Activated CD8-positive, alpha-beta T cell treated with anti-CD3 and anti-CD28 coated beads, Interleukin-2, amount 10 ng/mL, durations not matched to agents 7 days and 5 days (primary cell): ENCODE data around the gene TRERF1. TPM values are rescaled to one million over a fixed set of nuclear protein-coding genes. Genes with fewer than 3 reads are reported as not detected.

Experiments
- ATAC-seq: fragments of 150-1000 bp; cut with Tn5 transposase; one replicate; pipeline ENCODE4 v1.10.0; 2021; ENCODE audit warnings: moderate library complexity
- CTCF ChIA-PET: fragments of 350-600 bp; sonication (Branson Sonifier 250); formaldehyde crosslinking; loops from one replicate; lab custom pipeline; 2021; ENCODE audit warnings: antibody characterized with exemption; lab: Charles Lee
- POLR2A ChIA-PET: fragments of 350-600 bp; sonication (Branson Sonifier 250); formaldehyde crosslinking; loops from one replicate; lab custom pipeline; 2021; ENCODE audit warnings: antibody characterized with exemption; lab: Charles Lee
- DNase-seq: peaks from one replicate; pipeline ENCODE4 v3.0.0-alpha.2; 2020
- H3K27ac Mint-ChIP-seq: one replicate; pipeline ENCODE4 v1.8.0; 2021; ENCODE audit warnings: mild to moderate bottlenecking, mixed read lengths
- H3K27me3 Mint-ChIP-seq: one replicate; pipeline ENCODE4 v1.8.0; 2021; ENCODE audit warnings: low read depth, mixed read lengths
- H3K36me3 Mint-ChIP-seq: one replicate; pipeline ENCODE4 v1.8.0; 2021; ENCODE audit warnings: low read depth, mixed read lengths
- H3K4me1 Mint-ChIP-seq: one replicate; pipeline ENCODE4 v1.8.0; 2021; ENCODE audit warnings: low read depth, mixed read lengths
- H3K4me3 Mint-ChIP-seq: one replicate; pipeline ENCODE4 v1.8.0; 2021; ENCODE audit warnings: mild to moderate bottlenecking, mixed read lengths
- H3K9me3 Mint-ChIP-seq: one replicate; pipeline ENCODE4 v1.8.0; 2022; ENCODE audit warnings: mixed read lengths; ENCODE audit not compliant: insufficient read depth
- total RNA-seq, 2 experiments: library from RNA; stranded (reverse); gene quantifications; one replicate each; pipeline ENCODE4 v1.2.3, GENCODE V29; 2021

TRERF1 gene
- total RNA-seq, 2 experiments from 2014 or later = 11.3 to 11.8 TPM

GRCh38 chr6:42300701-42301100 is 151.0 kb downstream of the TRERF1 start:
- no peaks in the 10 kb centered on the region for H3K9me3 Mint-ChIP-seq
- ChIA-PET POLR2A (no interaction called here), CTCF (interaction anchor here (0.6 to 3.0 kb wide), 3 partner anchors 9 to 246 kb away, joined by 3 to 15 read pairs (median 4); no protein-coding TSS in a partner anchor)
- no peak for DNase-seq
- H3K36me3 Mint-ChIP-seq = peaks cover 20% of the 10 kb centered on the region
- no peak for ATAC-seq
- no peak overlapping the region for H3K27ac Mint-ChIP-seq
- no peak overlapping the region for H3K4me3 Mint-ChIP-seq
- H3K27me3 Mint-ChIP-seq = no peaks in the 10 kb centered on the region
- H3K4me1 Mint-ChIP-seq = peaks cover 17% of the 10 kb centered on the region

GRCh38 chr6:42300185-42300584 is 151.5 kb downstream of the TRERF1 start:
- Mint-ChIP-seq H3K27ac (no peak overlapping the region), H3K9me3 (no peaks in the 10 kb centered on the region), H3K4me3 (no peak overlapping the region), H3K36me3 (peaks cover 20% of the 10 kb centered on the region), H3K4me1 (peaks cover 22% of the 10 kb centered on the region), H3K27me3 (no peaks in the 10 kb centered on the region)
- CTCF ChIA-PET = interaction anchor here (0.6 to 3.0 kb wide), 3 partner anchors 10 to 247 kb away, joined by 3 to 15 read pairs (median 4); no protein-coding TSS in a partner anchor
- no peak for ATAC-seq
- POLR2A ChIA-PET = no interaction called here
- DNase-seq = no peak

DNA sequence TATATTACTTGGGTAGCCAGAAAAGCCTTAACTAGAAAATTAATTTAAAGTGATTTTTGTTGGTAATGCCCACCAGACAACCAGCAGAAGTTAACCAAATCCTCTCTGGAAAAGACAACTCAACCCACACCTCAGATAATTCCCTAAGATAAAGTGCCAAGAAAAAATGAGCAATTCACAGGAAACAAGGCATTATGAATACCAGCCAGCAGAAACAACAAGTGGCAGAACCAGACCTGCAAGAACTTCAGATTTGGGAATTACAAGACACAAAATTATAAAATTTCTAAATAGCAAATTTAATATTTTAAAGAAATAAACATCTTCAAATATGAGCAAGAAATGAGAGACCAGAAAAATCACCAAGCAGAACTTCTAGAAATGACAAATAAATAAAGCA is 154.1 kb downstream of the TRERF1 start:
- POLR2A ChIA-PET = no interaction called here
- Mint-ChIP-seq H3K36me3 (peaks cover 33% of the 10 kb centered on the region), H3K4me1 (peaks cover 45% of the 10 kb centered on the region), H3K9me3 (no peaks in the 10 kb centered on the region), H3K27ac (no peak overlapping the region), H3K27me3 (no peaks in the 10 kb centered on the region), H3K4me3 (no peak overlapping the region)
- CTCF ChIA-PET = interaction anchor here (1.0 kb wide), 1 partner anchor 21 kb away, joined by 3 read pairs; no protein-coding TSS in a partner anchor
- DNase-seq (no peak), ATAC-seq (no peak)

DNA sequence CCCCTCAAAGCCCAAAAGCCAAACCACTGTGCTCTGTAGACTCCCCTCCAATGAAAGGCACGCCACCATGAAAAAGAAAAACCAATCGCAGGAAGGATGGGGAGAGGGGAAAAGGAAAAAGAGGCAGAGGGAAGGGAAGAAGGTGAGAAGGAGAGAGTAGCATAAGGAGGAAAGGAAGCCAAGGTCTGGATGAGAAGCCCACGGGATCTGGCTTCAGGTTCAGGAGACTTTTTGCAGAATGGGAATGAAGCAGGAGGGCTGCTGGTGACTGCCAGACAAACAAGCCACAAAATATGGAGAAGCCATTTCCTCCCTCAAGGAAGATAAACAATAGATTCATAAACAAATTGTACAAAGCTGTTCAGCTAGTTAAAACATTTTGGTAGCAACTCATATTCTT is 155.1 kb downstream of the TRERF1 start:
- Mint-ChIP-seq H3K4me3 (no peak overlapping the region), H3K36me3 (peaks cover 33% of the 10 kb centered on the region), H3K4me1 (peaks cover 55% of the 10 kb centered on the region), H3K27ac (no peak overlapping the region), H3K9me3 (no peaks in the 10 kb centered on the region), H3K27me3 (no peaks in the 10 kb centered on the region)
- POLR2A ChIA-PET = interaction anchor here (1.1 kb wide), 1 partner anchor 15 kb away, joined by 3 read pairs; no protein-coding TSS in a partner anchor
- ATAC-seq (no peak), DNase-seq (no peak)
- CTCF ChIA-PET = interaction anchor here (0.8 to 1.0 kb wide), 3 partner anchors 12 to 250 kb away, joined by 3 to 4 read pairs (median 3); no protein-coding TSS in a partner anchor

DNA sequence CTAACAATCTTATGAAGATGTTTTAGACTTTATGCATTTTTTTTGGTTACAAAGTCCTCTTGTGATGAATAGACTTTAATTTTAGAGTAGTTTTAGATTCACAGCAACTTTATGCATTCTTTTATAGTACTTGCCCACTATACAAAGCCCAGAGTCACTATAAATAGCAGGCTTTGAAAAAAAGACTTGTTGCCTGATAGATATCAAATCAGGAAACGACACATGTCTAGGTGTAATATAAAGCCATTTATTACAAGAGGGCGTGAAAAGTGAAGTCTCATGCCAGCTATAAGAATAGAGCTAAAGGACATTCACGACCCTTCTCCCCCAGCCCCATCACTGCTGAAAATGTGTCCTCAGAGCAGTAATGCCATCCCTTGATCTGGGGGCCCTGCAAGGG is 156.0 kb downstream of the TRERF1 start:
- peak overlapping the region; percentile 34 for H3K27ac Mint-ChIP-seq
- H3K27me3 Mint-ChIP-seq = no peaks in the 10 kb centered on the region
- ATAC-seq (no peak), DNase-seq (no peak)
- ChIA-PET CTCF (interaction anchor here (1.2 to 1.9 kb wide), 2 partner anchors 14 to 252 kb away, joined by 3 to 7 read pairs; no protein-coding TSS in a partner anchor), POLR2A (no interaction called here)
- H3K4me3 Mint-ChIP-seq = no peak overlapping the region
- H3K36me3 Mint-ChIP-seq = peaks cover 33% of the 10 kb centered on the region
- peaks cover 56% of the 10 kb centered on the region for H3K4me1 Mint-ChIP-seq
- no peaks in the 10 kb centered on the region for H3K9me3 Mint-ChIP-seq

GRCh38 chr6:42295181-42295580 is 156.5 kb downstream of the TRERF1 start:
- ATAC-seq (no peak), DNase-seq (no peak)
- H3K9me3 Mint-ChIP-seq = no peaks in the 10 kb centered on the region
- peaks cover 33% of the 10 kb centered on the region for H3K36me3 Mint-ChIP-seq
- POLR2A ChIA-PET = no interaction called here
- H3K27ac Mint-ChIP-seq = peak overlapping the region; percentile 34
- CTCF ChIA-PET = interaction anchor here (0.6 to 1.9 kb wide), 3 partner anchors 15 to 252 kb away, joined by 3 to 7 read pairs (median 3); no protein-coding TSS in a partner anchor
- peaks cover 56% of the 10 kb centered on the region for H3K4me1 Mint-ChIP-seq
- no peak overlapping the region for H3K4me3 Mint-ChIP-seq
- no peaks in the 10 kb centered on the region for H3K27me3 Mint-ChIP-seq

DNA sequence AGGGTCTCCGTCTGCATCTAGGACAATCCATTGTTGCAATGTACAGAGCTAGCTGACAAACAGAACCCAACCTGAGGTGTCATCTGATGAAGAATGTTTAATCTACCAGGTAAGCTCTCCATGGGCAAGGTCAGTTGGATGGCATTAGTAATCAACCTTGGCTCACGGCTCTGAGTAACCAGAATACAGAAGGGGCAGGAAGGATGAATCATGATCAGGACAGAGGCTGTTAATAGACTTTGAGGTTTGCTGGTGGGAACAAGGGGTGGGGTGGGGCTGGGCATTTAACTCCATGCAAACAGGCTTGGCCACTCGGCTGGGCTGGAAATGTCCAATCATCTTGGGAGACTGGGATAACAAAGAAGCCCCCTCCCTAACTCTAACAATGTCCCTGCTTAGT is 157.0 kb downstream of the TRERF1 start:
- Mint-ChIP-seq H3K27me3 (no peaks in the 10 kb centered on the region), H3K36me3 (peaks cover 30% of the 10 kb centered on the region), H3K27ac (no peak overlapping the region), H3K9me3 (no peaks in the 10 kb centered on the region), H3K4me3 (no peak overlapping the region), H3K4me1 (peaks cover 56% of the 10 kb centered on the region)
- CTCF ChIA-PET = interaction anchor here (0.6 to 1.9 kb wide), 4 partner anchors 8 to 253 kb away, joined by 3 to 7 read pairs (median 3); no protein-coding TSS in a partner anchor
- POLR2A ChIA-PET = no interaction called here
- ATAC-seq (no peak), DNase-seq (no peak)

- peak overlapping the region; percentile 56 for H3K4me3 Mint-ChIP-seq
- DNase-seq (no peak), ATAC-seq (peak; percentile 35)
- peak overlapping the region; percentile 92 for H3K27ac Mint-ChIP-seq
- H3K9me3 Mint-ChIP-seq = no peaks in the 10 kb centered on the region
- H3K36me3 Mint-ChIP-seq = peaks cover 28% of the 10 kb centered on the region
- ChIA-PET CTCF (interaction anchor here (0.8 to 1.4 kb wide), 6 partner anchors 10 to 254 kb away, joined by 3 to 8 read pairs (median 3); no protein-coding TSS in a partner anchor), POLR2A (interaction anchor here (0.7 to 1.3 kb wide), 2 partner anchors 29 to 241 kb away, joined by 3 read pairs; no protein-coding TSS in a partner anchor)
- H3K4me1 Mint-ChIP-seq = peaks cover 56% of the 10 kb centered on the region
- H3K27me3 Mint-ChIP-seq = no peaks in the 10 kb centered on the region
Observed at GRCh38 chr6:42293386-42293977, 158.2 kb downstream of the TRERF1 start.

- no peaks in the 10 kb centered on the region for H3K9me3 Mint-ChIP-seq
- H3K27ac Mint-ChIP-seq = peak overlapping the region; percentile 76
- H3K27me3 Mint-ChIP-seq = no peaks in the 10 kb centered on the region
- DNase-seq (peak; percentile 29), ATAC-seq (peak; percentile 41)
- H3K4me1 Mint-ChIP-seq = peaks cover 58% of the 10 kb centered on the region
- ChIA-PET CTCF (interaction anchor here (1.0 to 1.4 kb wide), 3 partner anchors 13 to 255 kb away, joined by 3 to 8 read pairs (median 4); no protein-coding TSS in a partner anchor), POLR2A (no interaction called here)
- H3K4me3 Mint-ChIP-seq = no peak overlapping the region
- peaks cover 28% of the 10 kb centered on the region for H3K36me3 Mint-ChIP-seq
Observed at GRCh38 chr6:42292004-42292740, 159.6 kb downstream of the TRERF1 start.

DNA sequence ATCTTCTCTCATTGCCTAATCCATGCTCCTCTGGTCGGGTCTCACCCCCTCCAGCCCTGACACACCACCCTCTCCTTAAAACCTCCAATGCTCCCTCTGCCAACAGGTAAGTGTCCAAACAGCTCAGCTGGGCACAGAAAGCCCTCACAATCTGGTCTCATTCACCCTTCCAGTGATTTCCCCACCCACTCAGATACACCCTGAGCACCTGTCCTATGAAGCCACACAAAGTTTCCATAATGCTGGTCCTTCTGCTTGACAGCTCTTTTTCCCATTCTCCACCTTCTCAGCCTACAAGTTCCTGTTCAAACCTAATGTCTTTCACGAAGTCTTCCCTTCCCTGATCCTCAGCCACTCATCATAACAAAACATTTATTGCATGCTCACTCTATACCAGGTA is 164.0 kb downstream of the TRERF1 start:
- H3K4me3 Mint-ChIP-seq = no peak overlapping the region
- no peaks in the 10 kb centered on the region for H3K27me3 Mint-ChIP-seq
- POLR2A ChIA-PET = no interaction called here
- H3K4me1 Mint-ChIP-seq = peaks cover 25% of the 10 kb centered on the region
- H3K27ac Mint-ChIP-seq = no peak overlapping the region
- ATAC-seq (no peak), DNase-seq (no peak)
- H3K36me3 Mint-ChIP-seq = peaks cover 7% of the 10 kb centered on the region
- CTCF ChIA-PET = no interaction called here
- no peaks in the 10 kb centered on the region for H3K9me3 Mint-ChIP-seq

DNA sequence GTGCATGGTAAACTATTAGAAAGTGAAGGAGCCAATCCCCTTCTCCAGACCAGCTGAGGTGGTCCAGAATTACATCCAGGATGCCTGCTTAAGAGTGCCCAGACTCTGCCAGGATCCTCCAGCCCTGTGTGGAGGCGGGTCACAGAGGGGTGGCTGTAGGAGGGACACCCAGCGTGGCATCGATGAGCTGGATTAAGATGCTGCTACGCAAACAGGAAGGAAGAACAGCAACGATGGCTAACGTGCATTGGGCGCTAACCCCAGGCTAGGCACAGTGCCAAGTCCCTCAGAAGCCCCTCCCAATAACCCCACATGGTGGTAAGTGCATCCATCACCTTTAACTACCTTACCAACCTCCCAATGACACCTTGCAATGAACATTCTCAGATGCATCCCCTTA is 170.2 kb downstream of the TRERF1 start:
- Mint-ChIP-seq H3K27ac (peak overlapping the region; percentile 76), H3K36me3 (peaks cover 7% of the 10 kb centered on the region), H3K27me3 (no peaks in the 10 kb centered on the region), H3K4me3 (no peak overlapping the region), H3K4me1 (peaks cover 60% of the 10 kb centered on the region), H3K9me3 (no peaks in the 10 kb centered on the region)
- no peak for ATAC-seq
- CTCF ChIA-PET = interaction anchor here (1.4 to 2.5 kb wide), 2 partner anchors 250 to 266 kb away, joined by 8 to 9 read pairs; no protein-coding TSS in a partner anchor
- DNase-seq = peak; percentile 59
- POLR2A ChIA-PET = interaction anchor here (0.6 kb wide), 1 partner anchor 232 kb away, joined by 4 read pairs; no protein-coding TSS in a partner anchor
